Stromal cell of bone marrow (primary cell): ENCODE results near the gene IL21.
"Not testable (repeated sequence)": the region's sequence is repeated elsewhere in the genome, so short reads cannot be mapped to it uniquely, and the experiment has no call there.

Experiments
- DNase-seq: peaks from one replicate; pipeline ENCODE4 v3.0.0-alpha.2; 2012; ENCODE audit warnings: low read depth

Gene IL21

GRCh38 chr4:122621016-122621507 is at the start of gene IL21:
Gene IL21 (minus strand): TSS chr4:122621066. CDS start chr4:122621011, 55 bp downstream.
- DNase-seq: no peak

- DNase-seq: no peak
Measured at GRCh38 chr4:122669911-122670738, 49.3 kb upstream of the IL21 start.

- peak; percentile 76 for DNase-seq
Measured at GRCh38 chr4:122668241-122668640, 47.4 kb upstream of the IL21 start.

- DNase-seq: peak; percentile 80
Measured at GRCh38 chr4:122666527-122667245, 45.8 kb upstream of the IL21 start.

- no peak for DNase-seq
Measured at GRCh38 chr4:122665161-122665929, 44.5 kb upstream of the IL21 start.

GRCh38 chr4:122663814-122664610 is 43.1 kb upstream of the IL21 start:
- DNase-seq: no peak

GRCh38 chr4:122663291-122663690 is 42.4 kb upstream of the IL21 start:
- no peak for DNase-seq

GRCh38 chr4:122662701-122663100 is 41.8 kb upstream of the IL21 start:
- DNase-seq: no peak

GRCh38 chr4:122661176-122662160 is 40.6 kb upstream of the IL21 start:
- DNase-seq: peak; percentile 26

- DNase-seq: no peak
Measured at GRCh38 chr4:122658818-122659295, 38.0 kb upstream of the IL21 start.

- DNase-seq: no peak
Measured at GRCh38 chr4:122658377-122658776, 37.5 kb upstream of the IL21 start.

GRCh38 chr4:122657553-122657952 is 36.7 kb upstream of the IL21 start:
- DNase-seq: no peak

- not testable (repeated sequence) for DNase-seq
Measured at GRCh38 chr4:122656583-122656982, 35.7 kb upstream of the IL21 start.

- DNase-seq: peak; percentile 57
Measured at GRCh38 chr4:122652379-122652778, 31.5 kb upstream of the IL21 start.

GRCh38 chr4:122650148-122650547 is 29.3 kb upstream of the IL21 start:
- no peak for DNase-seq

- no peak for DNase-seq
Measured at GRCh38 chr4:122647656-122648055, 26.8 kb upstream of the IL21 start.

- DNase-seq: no peak
Measured at GRCh38 chr4:122643257-122643656, 22.4 kb upstream of the IL21 start.

GRCh38 chr4:122639181-122639580 is 18.3 kb upstream of the IL21 start:
- DNase-seq: no peak

- DNase-seq: no peak
Measured at GRCh38 chr4:122636697-122637096, 15.8 kb upstream of the IL21 start.

GRCh38 chr4:122635205-122635604 is 14.3 kb upstream of the IL21 start:
- DNase-seq: no peak
